Left kidney (tissue), 2 donors: Measurements from ENCODE around the gene NUTF2. TPM values are rescaled to one million over a fixed set of nuclear protein-coding genes. Genes with fewer than 3 reads are reported as not detected.

Experiments used
- DNase-seq: peaks from one replicate; pipeline ENCODE4 v3.0.0-alpha.2; 2013
- polyA plus RNA-seq: library from polyadenylated mRNA; unstranded; fragments of 120-200 nt; gene quantifications from one replicate; pipeline ENCODE4 v1.2.1, GENCODE V29; 2013; ENCODE audit not compliant: insufficient read length

Gene NUTF2
- polyA plus RNA-seq, 1 donor: 128 TPM

DNA sequence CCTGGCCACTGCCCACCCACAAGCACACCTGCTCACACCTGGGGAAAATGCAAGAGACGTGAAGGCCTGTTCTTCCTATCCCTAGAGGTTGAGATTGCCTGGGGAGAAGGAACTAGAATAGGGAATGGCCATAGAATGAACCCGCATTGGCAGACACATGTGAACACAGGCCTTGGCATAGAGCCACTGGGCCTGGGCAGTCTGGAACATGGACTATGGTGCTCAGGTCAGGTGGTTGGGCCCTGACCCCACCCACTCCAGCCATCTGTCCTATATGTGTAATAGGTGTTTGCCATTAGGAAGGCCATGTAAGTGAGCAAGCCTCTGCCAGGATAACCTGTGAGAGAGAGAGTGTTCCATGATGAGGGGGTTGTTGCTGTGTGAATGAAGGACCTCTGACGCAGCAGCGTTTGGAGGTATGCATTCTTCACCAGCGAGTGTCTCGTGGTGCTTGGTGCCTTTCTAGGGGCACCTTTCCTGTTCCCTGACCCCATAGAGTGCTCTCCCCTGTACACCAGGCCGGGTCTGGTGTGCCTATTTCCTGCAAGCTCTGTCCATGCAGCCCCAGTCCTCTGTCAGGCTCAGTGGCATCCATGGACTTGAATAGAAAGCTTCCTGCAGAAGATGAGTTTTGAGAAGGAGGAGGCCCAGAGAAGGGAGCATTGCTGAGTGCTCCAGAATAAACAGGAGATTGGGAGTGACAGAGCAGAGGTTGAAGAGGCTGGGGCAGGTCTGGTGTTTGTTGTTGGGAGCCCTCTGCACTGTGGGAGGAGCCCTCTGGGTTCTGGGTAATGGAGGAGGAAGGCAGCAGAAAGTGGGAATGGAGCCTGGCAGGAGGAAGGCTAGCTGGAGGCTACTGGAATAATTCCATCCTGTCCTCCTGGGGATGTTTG, 69.3 kb downstream of the NUTF2 start:
- DNase-seq: no peak

DNA sequence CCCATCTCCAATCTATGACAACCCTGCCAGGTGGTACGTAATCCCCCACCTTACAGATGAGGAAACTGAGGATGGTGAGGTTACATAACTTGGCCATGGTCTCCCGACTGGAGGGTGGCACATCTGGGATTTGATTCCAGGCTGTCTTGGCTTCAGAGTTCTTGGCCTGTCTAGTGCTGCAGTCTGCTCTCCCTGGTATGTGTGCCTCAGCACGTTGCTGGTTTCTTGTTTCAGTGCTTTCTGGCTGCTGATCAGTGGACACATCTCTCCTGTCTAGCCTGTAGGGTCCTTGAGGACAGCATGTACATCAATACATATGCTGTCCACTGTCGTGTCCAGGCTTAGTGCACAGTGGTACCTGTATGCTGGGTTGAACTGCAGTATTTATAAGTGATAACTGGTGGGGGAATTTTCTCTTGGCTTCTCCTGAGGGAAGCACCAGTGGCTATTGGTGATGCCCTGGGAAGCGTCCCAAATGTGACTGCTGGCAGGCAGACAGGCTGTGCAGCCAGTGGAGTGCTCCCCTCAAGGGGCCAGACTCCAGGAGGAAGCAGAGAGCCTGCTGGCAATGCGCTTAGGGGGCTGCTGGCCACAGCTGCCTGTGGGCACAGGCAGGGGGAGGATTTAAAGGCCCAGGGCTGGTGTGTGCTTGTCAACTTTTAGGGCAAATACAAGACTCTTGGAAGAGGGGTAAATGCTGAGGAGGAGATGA, 70.6 kb downstream of the NUTF2 start:
- DNase-seq: no peak

GRCh38 chr16:67917852-67918236, 71.1 kb downstream of the NUTF2 start:
- DNase-seq: no peak

- DNase-seq: no peak
Observed at GRCh38 chr16:67919622-67920221, 73.0 kb downstream of the NUTF2 start.

Other genes starting within 250 kb of the NUTF2 start
- gene CARMIL2, start 201.8 kb upstream of the NUTF2 start, polyA plus RNA-seq: 1.2 TPM
- 23.9 TPM for gene ACD, start 186.7 kb upstream of the NUTF2 start, polyA plus RNA-seq
- 2.2 TPM for gene PARD6A, start 186.0 kb upstream of the NUTF2 start, polyA plus RNA-seq
- 25.8 TPM for gene ENKD1, start 180.2 kb upstream of the NUTF2 start, polyA plus RNA-seq
- 2.8 TPM for gene C16orf86, start 180.1 kb upstream of the NUTF2 start, polyA plus RNA-seq
- gene GFOD2, start 127.6 kb upstream of the NUTF2 start, polyA plus RNA-seq: 19.7 TPM
- 29.3 TPM for gene RANBP10, start 40.4 kb upstream of the NUTF2 start, polyA plus RNA-seq
- 7.8 TPM for gene TSNAXIP1, start 40.0 kb upstream of the NUTF2 start, polyA plus RNA-seq
- 26.1 TPM for gene THAP11, start 4.6 kb upstream of the NUTF2 start, polyA plus RNA-seq
- 51.7 TPM for gene CENPT, start 760 bp downstream of the NUTF2 start, polyA plus RNA-seq
- 92.2 TPM for gene EDC4, start 26.1 kb downstream of the NUTF2 start, polyA plus RNA-seq
- gene NRN1L, start 38.0 kb downstream of the NUTF2 start, polyA plus RNA-seq: not detected
- gene PSKH1, start 46.3 kb downstream of the NUTF2 start, polyA plus RNA-seq: 33.7 TPM
- gene CTRL, start 84.9 kb downstream of the NUTF2 start, polyA plus RNA-seq: 8.0 TPM
- 17.3 TPM for gene PSMB10, start 89.9 kb downstream of the NUTF2 start, polyA plus RNA-seq
- gene LCAT, start 97.2 kb downstream of the NUTF2 start, polyA plus RNA-seq: 21.9 TPM
- 39.1 TPM for gene SLC12A4, start 121.7 kb downstream of the NUTF2 start, polyA plus RNA-seq
- 0.08 TPM for gene DPEP3, start 133.6 kb downstream of the NUTF2 start, polyA plus RNA-seq
- gene DPEP2, start 152.6 kb downstream of the NUTF2 start, polyA plus RNA-seq: 1.2 TPM
- not detected for gene DPEP2NB, start 169.0 kb downstream of the NUTF2 start, polyA plus RNA-seq
- 8.8 TPM for gene DDX28, start 176.3 kb downstream of the NUTF2 start, polyA plus RNA-seq
- 15.7 TPM for gene DUS2, start 176.4 kb downstream of the NUTF2 start, polyA plus RNA-seq
- 38.0 TPM for gene NFATC3, start 238.4 kb downstream of the NUTF2 start, polyA plus RNA-seq